ENCODE measurements around the gene BMPR1A.
"Not testable (repeated sequence)": the region's sequence is repeated elsewhere in the genome, so short reads cannot be mapped to it uniquely, and the experiment has no call there.

Gene BMPR1A

DNA sequence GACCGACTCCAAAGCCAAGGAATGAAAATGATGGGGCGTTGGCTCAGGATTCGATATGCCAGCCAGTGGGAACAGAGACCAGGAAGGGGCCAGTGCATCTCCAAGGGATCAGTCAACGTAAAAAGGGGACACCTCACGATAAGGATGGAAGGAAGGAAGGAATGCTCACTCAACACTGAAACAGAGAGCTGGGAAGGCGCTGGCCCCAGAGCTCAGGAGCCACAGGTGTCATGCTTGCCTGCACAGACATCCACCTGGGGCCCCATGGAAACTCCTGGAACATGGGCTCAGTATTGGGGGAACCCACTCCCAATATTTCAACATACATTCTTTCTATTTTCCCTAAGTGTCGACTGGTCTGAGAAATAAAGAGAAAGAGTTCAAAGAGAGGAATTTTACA, 195.7 kb downstream of the BMPR1A start:
- Histone ChIP-seq H3K4me1 (ENCODE audit: insufficient read depth, poor library complexity, severe bottlenecking) (no peaks in the 10 kb centered on the region), H3K36me3 (ENCODE audit: low read depth) (no peaks in the 10 kb centered on the region), H3K9me3 (ENCODE audit: severe bottlenecking) (no peaks in the 10 kb centered on the region), H3K4me3 (ENCODE audit: severe bottlenecking) (no peak overlapping the region), H3K27ac (ENCODE audit: poor library complexity, severe bottlenecking) (no peak overlapping the region), H3K27me3 (ENCODE audit: insufficient read depth, poor library complexity, severe bottlenecking) (no peaks in the 10 kb centered on the region)
- TF ChIP-seq, protein P1, sequence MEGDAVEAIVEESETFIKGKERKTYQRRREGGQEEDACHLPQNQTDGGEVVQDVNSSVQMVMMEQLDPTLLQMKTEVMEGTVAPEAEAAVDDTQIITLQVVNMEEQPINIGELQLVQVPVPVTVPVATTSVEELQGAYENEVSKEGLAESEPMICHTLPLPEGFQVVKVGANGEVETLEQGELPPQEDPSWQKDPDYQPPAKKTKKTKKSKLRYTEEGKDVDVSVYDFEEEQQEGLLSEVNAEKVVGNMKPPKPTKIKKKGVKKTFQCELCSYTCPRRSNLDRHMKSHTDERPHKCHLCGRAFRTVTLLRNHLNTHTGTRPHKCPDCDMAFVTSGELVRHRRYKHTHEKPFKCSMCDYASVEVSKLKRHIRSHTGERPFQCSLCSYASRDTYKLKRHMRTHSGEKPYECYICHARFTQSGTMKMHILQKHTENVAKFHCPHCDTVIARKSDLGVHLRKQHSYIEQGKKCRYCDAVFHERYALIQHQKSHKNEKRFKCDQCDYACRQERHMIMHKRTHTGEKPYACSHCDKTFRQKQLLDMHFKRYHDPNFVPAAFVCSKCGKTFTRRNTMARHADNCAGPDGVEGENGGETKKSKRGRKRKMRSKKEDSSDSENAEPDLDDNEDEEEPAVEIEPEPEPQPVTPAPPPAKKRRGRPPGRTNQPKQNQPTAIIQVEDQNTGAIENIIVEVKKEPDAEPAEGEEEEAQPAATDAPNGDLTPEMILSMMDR (IDR thresholded peaks at IDR 0.05; ENCODE audit: poor library complexity, severe bottlenecking), result no peak
- ATAC-seq (ENCODE audit: low read depth) (no peak), DNase-seq (ENCODE audit: low spot score) (no peak)

DNA sequence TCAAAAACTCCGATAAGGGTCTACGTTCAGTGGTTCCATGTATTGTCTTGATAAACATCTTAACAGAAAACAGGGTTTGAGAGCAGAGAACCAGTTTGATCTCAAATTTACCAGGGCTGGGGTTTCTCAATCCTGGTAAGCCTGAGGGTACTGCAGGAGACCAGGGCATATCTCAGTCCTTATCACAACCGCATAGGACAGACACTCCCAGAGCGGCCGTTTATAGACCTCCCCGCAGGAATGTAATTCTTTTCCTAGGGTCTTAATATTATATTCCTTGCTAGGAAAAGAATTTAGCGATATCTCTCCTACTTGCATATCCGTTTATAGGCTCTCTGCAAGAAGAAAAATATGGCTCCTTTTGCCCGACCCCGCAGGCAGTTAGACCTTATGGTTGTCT, 196.3 kb downstream of the BMPR1A start:
- H3K9me3 ChIP-seq (ENCODE audit: severe bottlenecking); DNase-seq (ENCODE audit: low spot score); H3K27ac ChIP-seq (ENCODE audit: poor library complexity, severe bottlenecking); H3K4me1 ChIP-seq (ENCODE audit: insufficient read depth, poor library complexity, severe bottlenecking); H3K4me3 ChIP-seq (ENCODE audit: severe bottlenecking); H3K27me3 ChIP-seq (ENCODE audit: insufficient read depth, poor library complexity, severe bottlenecking); ATAC-seq (ENCODE audit: low read depth); H3K36me3 ChIP-seq (ENCODE audit: low read depth): not testable (repeated sequence)

DNA sequence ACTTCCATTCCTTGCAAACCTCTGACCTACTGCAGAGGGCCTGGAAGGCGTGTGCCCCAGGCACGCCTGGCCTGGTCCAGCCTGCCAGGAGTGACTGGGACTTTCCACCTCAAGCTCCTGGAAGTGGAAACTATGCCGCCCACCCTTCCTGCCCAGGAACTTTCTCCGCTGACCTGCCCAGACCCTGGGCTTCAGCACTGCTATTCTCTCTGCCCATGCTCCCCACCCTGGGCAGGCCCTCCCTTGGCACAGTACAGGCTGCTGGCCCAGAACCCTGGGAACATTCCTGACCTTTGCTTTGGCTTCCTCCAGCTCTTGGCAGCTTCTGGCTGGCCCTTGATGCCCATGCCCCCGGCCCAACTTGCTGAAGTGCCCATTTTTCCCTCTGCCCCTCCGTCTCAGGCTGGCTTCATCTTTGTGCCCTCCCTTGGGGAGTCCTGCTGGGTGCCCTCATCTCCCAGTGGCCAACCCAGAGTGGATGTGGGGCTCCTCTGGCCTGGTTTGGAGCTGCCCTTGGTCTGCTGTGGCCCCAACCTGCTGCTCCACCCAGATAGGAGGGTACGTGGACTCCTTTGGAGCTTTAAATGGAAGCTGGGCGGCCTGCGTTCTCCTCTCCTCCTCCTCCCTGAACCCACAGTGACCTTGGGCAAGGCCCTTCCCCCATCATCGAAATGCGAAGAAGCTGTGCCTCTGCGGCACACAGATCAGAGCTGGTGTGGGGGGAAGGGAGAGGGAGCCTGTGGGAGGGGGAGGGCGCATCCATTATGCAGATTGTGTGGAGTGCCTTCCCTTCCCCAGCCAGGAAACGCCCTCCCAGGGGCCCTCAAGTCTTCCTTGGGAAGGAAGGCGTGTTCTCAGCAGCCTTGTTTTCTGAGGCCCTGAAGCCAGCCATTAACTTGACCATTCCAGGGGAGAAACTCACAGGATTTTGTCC, 197.6 kb downstream of the BMPR1A start:
- Histone ChIP-seq H3K27ac (ENCODE audit: poor library complexity, severe bottlenecking) (no peak overlapping the region), H3K4me3 (ENCODE audit: severe bottlenecking) (no peak overlapping the region), H3K9me3 (ENCODE audit: severe bottlenecking) (no peaks in the 10 kb centered on the region), H3K4me1 (ENCODE audit: insufficient read depth, poor library complexity, severe bottlenecking) (peaks cover 10% of the 10 kb centered on the region), H3K27me3 (ENCODE audit: insufficient read depth, poor library complexity, severe bottlenecking) (no peaks in the 10 kb centered on the region), H3K36me3 (ENCODE audit: low read depth) (no peaks in the 10 kb centered on the region)
- TF ChIP-seq, protein P1 (IDR thresholded peaks at IDR 0.05; ENCODE audit: poor library complexity, severe bottlenecking), result no peak
- ATAC-seq (ENCODE audit: low read depth) (no peak), DNase-seq (ENCODE audit: low spot score) (peak; percentile 34)

DNA sequence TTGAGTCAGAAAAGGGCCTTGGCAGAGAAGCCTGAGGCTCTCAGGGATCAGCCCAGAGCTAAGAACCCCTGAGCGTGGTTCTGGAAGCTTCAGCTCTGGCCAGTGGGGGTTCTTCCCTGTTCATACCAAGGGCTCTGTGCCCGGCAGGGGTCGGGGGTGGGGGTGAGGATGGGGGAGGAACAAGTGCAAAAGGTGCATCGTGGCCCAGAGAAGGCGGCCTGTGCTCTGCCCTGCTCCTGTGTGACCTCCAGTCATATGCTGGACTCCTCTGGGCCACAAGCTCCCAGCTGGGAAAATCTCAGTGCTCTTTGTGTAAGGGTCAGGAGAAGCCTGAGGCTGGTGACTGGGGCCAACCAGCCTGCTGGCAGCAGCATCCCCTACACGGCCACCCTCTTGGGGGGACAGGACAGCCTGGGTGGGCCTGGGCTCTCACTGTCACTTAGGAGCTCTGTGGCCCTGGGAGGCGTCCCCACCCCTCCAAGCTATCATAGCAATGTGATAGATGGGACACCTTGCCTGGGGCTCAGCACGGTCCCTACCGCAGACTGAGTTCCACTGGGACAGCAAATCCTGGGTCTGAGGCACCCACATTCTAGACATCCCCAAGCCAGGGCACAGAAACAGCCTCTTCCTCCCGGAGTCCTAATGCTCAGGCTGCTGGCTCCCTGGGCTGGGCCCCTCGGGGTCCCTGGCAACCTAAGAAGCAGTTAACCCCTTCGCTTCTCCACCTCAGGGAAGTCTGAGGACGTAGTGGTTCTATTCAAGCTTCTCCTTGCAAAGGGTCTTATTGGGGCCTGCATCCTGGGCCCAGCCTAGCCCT, 198.5 kb downstream of the BMPR1A start:
- H3K27ac ChIP-seq (ENCODE audit: poor library complexity, severe bottlenecking), result no peak overlapping the region
- DNase-seq (ENCODE audit: low spot score) (peak; percentile 47), ATAC-seq (ENCODE audit: low read depth) (no peak)
- TF ChIP-seq, protein P1 (IDR thresholded peaks at IDR 0.05; ENCODE audit: poor library complexity, severe bottlenecking), result no peak
- no peaks in the 10 kb centered on the region for H3K36me3 ChIP-seq (ENCODE audit: low read depth)
- no peak overlapping the region for H3K4me3 ChIP-seq (ENCODE audit: severe bottlenecking)
- no peaks in the 10 kb centered on the region for H3K27me3 ChIP-seq (ENCODE audit: insufficient read depth, poor library complexity, severe bottlenecking)
- no peaks in the 10 kb centered on the region for H3K9me3 ChIP-seq (ENCODE audit: severe bottlenecking)
- H3K4me1 ChIP-seq (ENCODE audit: insufficient read depth, poor library complexity, severe bottlenecking), result peaks cover 17% of the 10 kb centered on the region

DNA sequence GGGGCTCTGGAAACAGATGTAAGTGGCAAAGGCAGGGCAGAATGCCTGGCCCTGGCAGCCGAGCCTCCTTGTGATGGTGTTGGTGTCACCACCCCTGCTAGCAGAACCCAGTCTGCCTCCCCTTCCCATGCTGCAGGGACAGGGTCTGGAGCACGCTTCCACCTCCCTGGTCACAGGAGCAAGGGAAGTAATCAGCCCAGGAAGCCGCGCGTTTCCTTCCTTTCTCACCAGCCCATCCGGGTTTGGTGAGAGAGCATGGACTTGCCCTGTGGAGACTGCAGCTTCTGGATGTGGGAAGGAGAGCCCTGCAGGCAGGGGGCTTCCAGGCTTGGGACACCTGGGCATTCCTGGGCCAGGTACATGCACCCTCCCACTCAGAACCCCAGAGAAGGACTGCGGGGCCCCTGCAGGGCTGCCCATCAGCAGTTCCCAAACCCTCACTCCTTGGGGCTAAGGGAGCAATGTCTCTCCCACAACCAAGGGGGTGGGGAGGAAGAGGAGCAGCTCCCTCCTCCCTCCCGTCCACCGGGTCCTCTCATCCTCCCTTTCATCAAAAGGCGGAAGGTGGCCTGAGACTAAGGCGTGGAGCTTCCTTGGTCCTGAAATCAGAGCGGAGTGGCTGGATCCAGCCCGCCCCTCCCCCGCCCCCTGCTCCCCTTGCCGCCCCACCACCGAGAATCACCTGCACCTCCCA, 199.2 kb downstream of the BMPR1A start:
- Histone ChIP-seq H3K36me3 (ENCODE audit: low read depth) (no peaks in the 10 kb centered on the region), H3K27me3 (ENCODE audit: insufficient read depth, poor library complexity, severe bottlenecking) (no peaks in the 10 kb centered on the region), H3K27ac (ENCODE audit: poor library complexity, severe bottlenecking) (no peak overlapping the region), H3K4me1 (ENCODE audit: insufficient read depth, poor library complexity, severe bottlenecking) (peaks cover 17% of the 10 kb centered on the region), H3K4me3 (ENCODE audit: severe bottlenecking) (no peak overlapping the region), H3K9me3 (ENCODE audit: severe bottlenecking) (no peaks in the 10 kb centered on the region)
- ATAC-seq (ENCODE audit: low read depth) (no peak), DNase-seq (ENCODE audit: low spot score) (peak; percentile 26)
- TF ChIP-seq, protein P1 (IDR thresholded peaks at IDR 0.05; ENCODE audit: poor library complexity, severe bottlenecking), result no peak

Data from RWPE2 (cell line).